GM12878 (cell line): ENCODE measurements around the gene TBC1D32. TPM values are rescaled to one million over a fixed set of nuclear protein-coding genes. Genes with fewer than 3 reads are reported as not detected.

ENCODE experiments used
- ATAC-seq: fragments of 200-7000 bp; cut with Tn5 transposase; 3 replicates; pipeline ENCODE4 v1.9.1; 2020; ENCODE audit warnings: mild to moderate bottlenecking, moderate library complexity
- BruUV-seq: library from RNA; stranded (reverse); fragments of 400-500 nt; replicated peaks from 2 replicates; lab custom pipeline; 2021; lab: Mats Ljungman, UMichigan
- CTCF ChIA-PET: fragments of 300-600 bp; sonication (Branson Sonifier 250); formaldehyde crosslinking; extraction: SDS; loops from one replicate; lab custom pipeline; 2021; ENCODE audit warnings: inconsistent platforms; lab: Yijun Ruan, JAX
- POLR2A ChIA-PET: fragments of 350-600 bp; formaldehyde crosslinking; extraction: SDS; loops from one replicate; lab custom pipeline; 2021; ENCODE audit warnings: inconsistent platforms; lab: Charles Lee
- RAD21 ChIA-PET: fragments of 300-600 bp; sonication (Branson Sonifier 250); formaldehyde crosslinking; loops from one replicate; lab custom pipeline; 2023; ENCODE audit warnings: antibody characterized with exemption; ENCODE audit not compliant: unreplicated experiment; lab: Charles Lee
- SMC1A ChIA-PET: fragments of 300-600 bp; sonication (Branson Sonifier 250); formaldehyde crosslinking; loops from one replicate; lab custom pipeline; 2023; ENCODE audit not compliant: unreplicated experiment, uncharacterized antibody; lab: Charles Lee
- DNase-seq: peaks from one replicate; pipeline ENCODE4 v3.0.0-alpha.2; 2011; ENCODE audit warnings: low read depth, low spot score
- FAIRE-seq: peaks from 3 replicates; lab custom pipeline; 2011; peaks lifted over from hg19 to GRCh38; lab: Jason Lieb, UNC
- H2AFZ ChIP-seq: 2 replicates; pipeline ENCODE4 v1.6.0; 2011; ENCODE audit warnings: low read depth, low read length, control low read depth; ENCODE audit not compliant: control insufficient read depth
- H3K27ac ChIP-seq: 2 replicates; pipeline ENCODE4 v1.5.1; 2011; ENCODE audit warnings: control low read depth; ENCODE audit not compliant: control insufficient read depth, insufficient read depth
- H3K27me3 ChIP-seq, 2 experiments: replicated peaks in 1 of 2; 2 replicates each; pipeline versions ENCODE4 v1.6.0 to v1.6.1; 2011; ENCODE audit warnings: low read length in 1 of 2; ENCODE audit not compliant: control insufficient read depth in 2 of 2, insufficient read depth in 2 of 2
- H3K36me3 ChIP-seq, 2 experiments: 2 replicates each; pipeline ENCODE4 v1.5.1; 2011; ENCODE audit warnings: low read length in 1 of 2; ENCODE audit not compliant: control insufficient read depth in 2 of 2, insufficient read depth in 2 of 2
- H3K4me1 ChIP-seq: 2 replicates; pipeline ENCODE4 v1.6.1; 2011; ENCODE audit warnings: mild to moderate bottlenecking, low read length, moderate library complexity, mixed read lengths; ENCODE audit not compliant: control insufficient read depth, insufficient read depth
- H3K4me2 ChIP-seq: 2 replicates; pipeline ENCODE4 v1.6.0; 2011; ENCODE audit warnings: control low read depth; ENCODE audit not compliant: control insufficient read depth, insufficient read depth
- H3K4me3 ChIP-seq: fragments of 200-600 bp; sonication (generic); 2 replicates; pipeline ENCODE4 v1.5.1; 2016
- H3K79me2 ChIP-seq: 2 replicates; pipeline ENCODE4 v1.6.0; 2011; ENCODE audit warnings: low read length; ENCODE audit not compliant: control insufficient read depth, insufficient read depth
- H3K9ac ChIP-seq: 2 replicates; pipeline ENCODE4 v1.8.0; 2011; ENCODE audit warnings: low read length, control low read depth, mixed read lengths; ENCODE audit not compliant: control insufficient read depth, insufficient read depth
- H3K9me3 ChIP-seq: replicated peaks from 3 replicates; pipeline ENCODE4 v1.5.1; 2011; ENCODE audit warnings: mild to moderate bottlenecking, low read length; ENCODE audit not compliant: control insufficient read depth, insufficient read depth
- H4K20me1 ChIP-seq: 2 replicates; pipeline ENCODE4 v1.6.0; 2011; ENCODE audit not compliant: control insufficient read depth, insufficient read depth
- ELK1 ChIP-seq: IDR thresholded peaks from 2 replicates; pipeline ENCODE4 v1.6.1; 2012; ENCODE audit warnings: low read depth, low read length, improper control_type of control experiment
- IRF4 ChIP-seq: IDR thresholded peaks from 2 replicates; pipeline ENCODE4 v1.6.1; 2011; ENCODE audit warnings: low read depth, low read length
- KAT2A ChIP-seq: conservative IDR thresholded peaks from 2 replicates; pipeline ENCODE4 v1.6.1; 2011; ENCODE audit warnings: low read depth, low read length; ENCODE audit not compliant: control insufficient read depth
- KLF5 ChIP-seq: fragments of 450-650 bp; IDR thresholded peaks from 2 replicates; pipeline ENCODE4 v1.6.1; 2014; ENCODE audit warnings: mild to moderate bottlenecking; ENCODE audit not compliant: partially characterized antibody
- MXI1 ChIP-seq: fragments of 150-350 bp; IDR thresholded peaks from 2 replicates; pipeline ENCODE4 v1.6.1; 2011; ENCODE audit warnings: low read depth, mild to moderate bottlenecking, inconsistent platforms, low read length, improper control_type of control experiment
- NFYB ChIP-seq: IDR thresholded peaks from 2 replicates; pipeline ENCODE4 v1.6.1; 2011; ENCODE audit warnings: low read depth, mild to moderate bottlenecking, low read length, improper control_type of control experiment, moderate library complexity; ENCODE audit not compliant: insufficient read depth
- NKRF ChIP-seq: fragments of 450-650 bp; conservative IDR thresholded peaks from 2 replicates; pipeline ENCODE4 v1.6.1; 2017; ENCODE audit warnings: mild to moderate bottlenecking, moderate library complexity
- NR2C2 ChIP-seq: IDR thresholded peaks from 2 replicates; pipeline ENCODE4 v1.6.1; 2011; ENCODE audit warnings: borderline replicate concordance, low read depth; ENCODE audit not compliant: control insufficient read depth, insufficient read length
- RB1 ChIP-seq: fragments of 450-650 bp; formaldehyde crosslinking; IDR thresholded peaks from 2 replicates; pipeline ENCODE4 v1.6.1; 2017; ENCODE audit warnings: mild to moderate bottlenecking, borderline replicate concordance
- RUNX3 ChIP-seq: IDR thresholded peaks from 2 replicates; pipeline ENCODE4 v1.6.1; 2012; ENCODE audit warnings: low read length, inconsistent platforms
- SMC3 ChIP-seq: IDR thresholded peaks from 2 replicates; pipeline ENCODE4 v1.6.1; 2011; ENCODE audit warnings: low read length, improper control_type of control experiment, borderline replicate concordance
- SRF ChIP-seq, 2 experiments: IDR thresholded peaks; 2 replicates each; pipeline ENCODE4 v1.6.1; 2011; ENCODE audit warnings: low read depth in 2 of 2, low read length in 2 of 2, mild to moderate bottlenecking in 1 of 2, moderate library complexity in 1 of 2
- SUZ12 ChIP-seq: fragments of 200-600 bp; sonication (generic); IDR thresholded peaks from one replicate; pipeline ENCODE4 v1.6.1; 2018; ENCODE audit warnings: antibody characterized with exemption, mild to moderate bottlenecking; ENCODE audit not compliant: unreplicated experiment
- TARDBP ChIP-seq: IDR thresholded peaks from 2 replicates; pipeline ENCODE4 v1.6.1; 2016; ENCODE audit warnings: borderline replicate concordance
- YY1 ChIP-seq: IDR thresholded peaks from 2 replicates; pipeline ENCODE4 v1.6.1; 2011; ENCODE audit warnings: low read depth, mild to moderate bottlenecking, low read length
- WGBS: methylation state at CpG from one replicate; pipeline ENCODE4 v1.1.6; 2016; ENCODE audit warnings: low lambda C conversion rate; ENCODE audit not compliant: insufficient replicate concordance, insufficient coverage; ENCODE audit errors: missing lambda C conversion rate; 5-methylcytosine and 5-hydroxymethylcytosine counted together
- in situ Hi-C: fragments of 300-500 bp; cut with MboI; formaldehyde crosslinking; loops from 9 replicates; pipeline ENCODE4 v1.14.3; 2018; ENCODE audit warnings: mixed read lengths
- intact Hi-C: fragments of 100-400 bp; cut with micrococcal nuclease; formaldehyde crosslinking; loops from one replicate; pipeline ENCODE4 v1.14.2; 2022; ENCODE audit not compliant: unreplicated experiment
- polyA plus RNA-seq, 11 experiments: library from polyadenylated mRNA; depleted of rRNA in 4 of 11; unstranded in 6 of 11; stranded (reverse) in 5 of 11; fragments of >200 nt; fragmentation: Nextera tagmentation in 4 of 11; fragmentation: Illumina TruSeq in 1 of 11; extraction: Ambion mirVana in 4 of 11; extraction: Trizol in 1 of 11; gene quantifications; 1 replicate in 1 of 11; 2 replicates in 10 of 11; pipeline versions ENCODE4 v1.2.1 to v1.2.3, GENCODE V29; 2011 to 2016; ENCODE audit warnings: inconsistent platforms in 2 of 11, missing spikeins in 2 of 11, low read depth in 1 of 11
- total RNA-seq, 4 experiments: library from RNA; depleted of rRNA in 3 of 4; stranded (reverse); fragments of >200 nt in 3 of 4; fragmentation: Illumina TruSeq in 1 of 4; extraction: Trizol in 1 of 4; gene quantifications; 2 replicates each; pipeline versions ENCODE4 v1.2.1 to v1.2.3, GENCODE V29; 2013 to 2021

The TBC1D32 gene
- total and polyA plus RNA-seq, 10 of the 15 experiments (the other 5 are each of a cell fraction or from before 2014, with no cell fraction given), result 2.2 to 10.2 (median 4.1) TPM

- SMC1A ChIA-PET, result no interaction called here
- no peak for ATAC-seq
- TF ChIP-seq TARDBP, result no peak
- no peak for TF ChIP-seq YY1
- TF ChIP-seq NFYB, result no peak
- no peak for TF ChIP-seq ELK1
- TF ChIP-seq KAT2A, result no peak
- TF ChIP-seq RUNX3, result no peak
- TF ChIP-seq IRF4, result no peak
- TF ChIP-seq KLF5, result no peak
- TF ChIP-seq NKRF, result no peak
- no peak for TF ChIP-seq MXI1
- no peak for TF ChIP-seq RB1
- TF ChIP-seq SUZ12, result no peak
- no peak for TF ChIP-seq NR2C2
- TF ChIP-seq SMC3, result no peak
- no peak for TF ChIP-seq SRF (IDR thresholded peaks at IDR 0.05; ENCODE audit: low read depth in 2 of 2, low read length in 2 of 2)
- TF ChIP-seq, all 136 proteins: peak for 0
- no peaks in the 10 kb centered on the region; the same call in 1 of the 3 replicates for H3K9me3 ChIP-seq
- H4K20me1 ChIP-seq, result no peaks in the 10 kb centered on the region
- H3K9ac ChIP-seq, result no peak overlapping the region
- no peak overlapping the region for H3K4me2 ChIP-seq
- no peaks in the 10 kb centered on the region for H3K27me3 ChIP-seq
- FAIRE-seq (no peak), DNase-seq (no peak)
- no TSS peak for BruUV-seq
- H2AFZ ChIP-seq, result no peak overlapping the region
- in situ Hi-C loops (no loop called here), intact Hi-C loops (no loop called here)
- no peak overlapping the region for H3K27ac ChIP-seq
- POLR2A ChIA-PET, result no interaction called here
- RAD21 ChIA-PET, result no interaction called here
- no peaks in the 10 kb centered on the region for H3K79me2 ChIP-seq
- WGBS, result 85% methylated on average over 9 of the region's 9 CpGs
- H3K4me3 ChIP-seq, result no peak overlapping the region
- CTCF ChIA-PET, result no interaction called here
- H3K4me1 ChIP-seq, result no peaks in the 10 kb centered on the region
- no peaks in the 10 kb centered on the region; a peak in 2 of 4 replicates for H3K36me3 ChIP-seq
Observed at GRCh38 chr6:121260651-121261102, 73.6 kb downstream of the TBC1D32 start.
